Measurements from ENCODE around the gene PTGFRN. TPM values are rescaled to one million over a fixed set of nuclear protein-coding genes. Genes with fewer than 3 reads are reported as not detected.
A peak's percentile ranks its signal among the peaks of the same experiment; 100 is the strongest.

PTGFRN gene
- total RNA-seq, 4 donors from 2014 or later, result 40.6 to 68.7 (median 56.0) TPM

- no peaks in the 10 kb centered on the region for H3K9me3 ChIP-seq
- no peak overlapping the region for H3K4me3 ChIP-seq
- no peaks in the 10 kb centered on the region for H3K27me3 ChIP-seq
- 68 to 71% methylated on average over 5 of the region's 5 CpGs for WGBS, 2 donors
- no peak for TF ChIP-seq POLR2A (IDR thresholded peaks at IDR 0.05)
- no peak for TF ChIP-seq CTCF (IDR thresholded peaks at IDR 0.05)
- no peak for DNase-seq
- H3K4me1 ChIP-seq, result peaks cover 0 to 22% (median 4%) of the 10 kb centered on the region in 3 donors
- intact Hi-C loops (cut with DNase I), result no loop called here
- H3K27ac ChIP-seq, result no peak overlapping the region
- peaks cover 0 to 89% (median 0%) of the 10 kb centered on the region in 3 donors for H3K36me3 ChIP-seq
Measured at GRCh38 chr1:116945421-116945820, 35.7 kb downstream of the PTGFRN start.

- H3K36me3 ChIP-seq, result peaks cover 0 to 89% (median 0%) of the 10 kb centered on the region in 3 donors
- H3K9me3 ChIP-seq, result no peaks in the 10 kb centered on the region
- H3K27ac ChIP-seq, result no peak overlapping the region
- TF ChIP-seq POLR2A (IDR thresholded peaks at IDR 0.05), result no peak
- TF ChIP-seq CTCF (IDR thresholded peaks at IDR 0.05), result no peak
- no peak overlapping the region for H3K4me3 ChIP-seq
- no peak for DNase-seq
- peaks cover 3 to 24% (median 6%) of the 10 kb centered on the region in 3 donors for H3K4me1 ChIP-seq
- no peaks in the 10 kb centered on the region for H3K27me3 ChIP-seq
- intact Hi-C loops (cut with DNase I), result no loop called here
- 40% methylated on average over 1 of the region's 1 CpG for WGBS, 2 donors
Measured at GRCh38 chr1:116945996-116946395, 36.3 kb downstream of the PTGFRN start.

DNA sequence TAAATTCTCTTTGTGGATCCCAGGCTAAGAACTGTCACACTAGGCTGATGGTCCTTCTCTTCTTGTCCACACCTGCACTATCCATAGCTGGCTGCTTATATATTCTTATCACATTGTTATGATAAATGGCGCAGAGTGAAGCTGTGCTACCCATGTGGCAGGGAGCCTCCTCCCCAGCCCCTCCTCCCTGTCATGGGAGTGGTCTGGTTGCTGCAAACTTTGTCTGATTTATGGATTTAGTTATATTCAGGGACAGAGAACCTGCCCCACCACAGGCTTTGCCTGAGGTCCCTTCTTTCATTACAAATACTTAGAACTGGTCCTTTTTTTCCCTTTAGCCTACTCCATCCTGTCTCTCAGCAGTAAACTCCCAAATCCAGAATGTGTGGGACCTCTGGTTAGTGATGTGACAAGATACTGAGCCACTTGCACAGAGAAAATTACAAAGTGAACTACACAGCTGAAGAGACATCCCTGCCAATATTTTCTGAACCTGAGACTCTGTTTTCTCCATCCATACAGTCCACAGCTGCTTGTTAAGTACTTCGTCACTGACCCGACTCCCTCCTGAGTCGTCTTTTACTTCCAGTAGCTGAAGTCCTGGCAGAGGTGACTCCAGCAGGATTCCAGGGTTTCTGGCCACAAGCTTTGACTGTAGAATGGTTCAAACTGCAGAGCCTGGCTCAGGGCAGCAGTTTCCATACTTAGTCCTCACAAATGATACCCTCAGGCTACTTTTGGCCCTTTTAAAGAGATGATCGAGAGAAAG is 37.6 kb downstream of the PTGFRN start:
- H3K4me3 ChIP-seq, result no peak overlapping the region
- H3K27me3 ChIP-seq, result no peaks in the 10 kb centered on the region
- peaks cover 0 to 77% (median 0%) of the 10 kb centered on the region in 3 donors for H3K36me3 ChIP-seq
- H3K4me1 ChIP-seq, result peaks cover 9 to 32% (median 12%) of the 10 kb centered on the region in 3 donors
- intact Hi-C loops (cut with DNase I), result no loop called here
- 78 to 83% methylated on average over 4 of the region's 5 CpGs for WGBS, 2 donors
- H3K27ac ChIP-seq, result peak overlapping the region in 1 of 4 donors; percentile 38
- no peaks in the 10 kb centered on the region for H3K9me3 ChIP-seq
- TF ChIP-seq POLR2A (IDR thresholded peaks at IDR 0.05) (no peak), CTCF (IDR thresholded peaks at IDR 0.05) (no peak)
- DNase-seq, result no peak

- DNase-seq, result no peak
Measured at GRCh38 chr1:116948046-116948445, 38.3 kb downstream of the PTGFRN start.

More at GRCh38 chr1:116948046-116948445, 38.3 kb downstream of the PTGFRN start:
- Histone ChIP-seq H3K4me3 (no peak overlapping the region), H3K27me3 (no peaks in the 10 kb centered on the region), H3K9me3 (no peaks in the 10 kb centered on the region), H3K36me3 (peaks cover 0 to 70% (median 0%) of the 10 kb centered on the region in 3 donors), H3K4me1 (peaks cover 9 to 38% (median 12%) of the 10 kb centered on the region in 3 donors), H3K27ac (peak overlapping the region in 1 of 4 donors; percentile 38)
- intact Hi-C loops (cut with DNase I), result no loop called here
- 80 to 82% methylated on average over 5 of the region's 5 CpGs for WGBS, 2 donors
- TF ChIP-seq POLR2A (IDR thresholded peaks at IDR 0.05), result no peak
- TF ChIP-seq CTCF (IDR thresholded peaks at IDR 0.05), result no peak

Data from esophagus squamous epithelium (tissue), 5 donors.